ENCODE data around the gene ZMYM3.
A peak's percentile ranks its signal among the peaks of the same experiment; 100 is the strongest.

ZMYM3 gene

DNA sequence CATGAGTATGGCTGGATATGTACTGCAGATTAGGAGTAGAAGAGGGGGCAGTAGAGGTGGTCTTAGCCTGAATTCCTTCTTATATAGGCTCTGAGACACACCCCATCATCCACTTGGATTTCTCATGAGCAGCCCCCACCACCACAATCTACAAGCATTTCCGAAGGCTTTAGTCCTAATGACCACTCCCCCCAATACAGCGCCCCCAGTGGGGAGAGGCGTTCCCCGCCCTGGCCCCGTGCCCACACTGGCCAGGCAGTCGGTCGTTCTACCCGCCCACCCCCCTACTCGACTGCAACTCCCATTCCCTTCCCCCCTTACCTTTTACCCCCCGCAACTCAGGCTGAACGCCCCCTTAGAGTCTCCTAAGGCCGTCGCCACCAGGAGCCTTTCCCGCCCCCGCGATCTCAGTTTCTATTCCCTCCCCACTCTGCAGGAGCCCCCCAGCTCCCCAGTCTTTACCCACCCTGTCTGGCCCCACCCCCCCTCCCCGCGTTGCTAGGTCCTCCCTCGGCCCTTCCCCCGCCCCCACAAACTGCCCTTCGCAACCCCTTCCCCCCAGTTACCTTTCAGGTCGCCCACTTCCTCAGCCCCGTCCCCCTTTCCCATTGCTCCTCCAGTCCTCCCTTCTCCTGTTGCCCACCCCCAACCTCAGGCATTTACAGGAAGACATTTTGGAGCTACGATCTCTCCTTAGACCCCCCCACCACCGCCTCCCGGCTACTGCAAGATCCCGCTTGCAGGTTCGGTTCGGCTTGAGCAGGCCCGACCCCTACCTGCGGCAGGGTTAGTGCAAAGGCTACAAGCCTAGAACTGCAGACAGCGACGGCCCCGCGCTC lies 468 bp downstream of the ZMYM3 start:
- DNase-seq (ENCODE audit: low read depth in 2 of 3, low spot score in 1 of 3), result peak in 2 of 3 donors; percentile 14 to 17

DNA sequence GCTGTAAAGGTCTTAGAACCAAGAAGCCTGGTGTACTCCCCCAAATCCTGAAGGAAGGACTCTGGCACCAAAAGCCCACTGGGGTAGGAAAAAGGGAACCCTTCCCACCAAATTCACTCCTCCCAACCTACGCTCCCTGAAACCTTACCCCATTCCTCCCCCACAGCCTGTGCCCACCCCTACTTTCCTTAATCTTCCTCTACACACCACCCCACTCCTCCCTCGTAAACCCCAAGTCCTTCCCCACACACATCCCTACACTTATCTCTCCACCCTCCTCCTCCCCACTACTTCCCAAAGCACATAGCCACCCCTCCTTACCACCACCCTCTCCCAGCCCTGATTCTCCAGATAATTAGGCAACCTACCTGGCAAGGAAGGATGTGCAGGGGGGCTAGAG lies 1.7 kb downstream of the ZMYM3 start:
- DNase-seq (ENCODE audit: low read depth in 2 of 3, low spot score in 1 of 3), result no peak

DNA sequence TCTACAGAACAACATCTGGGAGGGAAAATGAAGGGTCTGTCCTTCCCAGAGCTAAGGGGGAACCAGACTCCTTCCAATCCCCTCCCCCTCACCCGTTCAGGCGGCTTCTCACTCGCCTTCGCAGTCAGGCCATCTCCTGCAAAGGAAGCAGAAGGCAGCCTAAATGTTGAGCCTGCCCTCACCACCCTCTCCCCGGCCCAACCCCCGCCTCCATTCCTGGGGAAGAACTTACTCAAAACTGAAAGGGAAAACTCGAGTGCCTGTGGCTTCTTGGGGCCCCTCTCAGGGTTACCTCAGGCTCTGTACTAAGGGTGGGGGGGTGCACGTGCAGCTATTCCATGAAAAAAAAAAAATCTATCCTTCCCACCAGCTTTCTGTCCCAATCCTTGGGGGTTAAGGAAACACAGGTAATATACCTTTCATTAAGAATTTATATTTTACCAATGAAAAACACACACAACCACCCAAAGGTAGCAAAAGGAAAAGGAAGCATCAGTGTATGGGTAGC lies 2.4 kb downstream of the ZMYM3 start:
- DNase-seq (ENCODE audit: low read depth in 2 of 3, low spot score in 1 of 3), result peak in 2 of 3 donors; percentile 22 to 36

DNA sequence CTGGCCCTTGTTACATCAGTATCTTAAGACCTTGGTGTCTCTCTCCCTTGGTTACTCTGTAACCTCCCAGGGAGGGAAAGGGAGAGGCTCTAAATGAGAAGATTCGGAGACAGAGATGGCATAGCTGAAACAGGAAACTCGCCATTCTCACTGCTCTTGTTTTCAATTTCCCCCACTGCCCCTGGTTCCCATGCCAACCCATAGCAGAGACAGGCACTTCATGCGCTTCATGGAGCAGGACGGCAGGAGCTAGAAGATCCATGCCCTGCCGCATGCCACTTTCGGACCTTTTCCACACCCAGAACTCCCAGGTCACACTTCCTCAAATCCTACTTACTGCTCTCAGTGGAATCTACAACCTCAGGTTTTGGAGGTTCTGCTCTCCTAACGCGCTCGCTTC lies 3.1 kb downstream of the ZMYM3 start:
- DNase-seq (ENCODE audit: low read depth in 2 of 3, low spot score in 1 of 3), result no peak

DNA sequence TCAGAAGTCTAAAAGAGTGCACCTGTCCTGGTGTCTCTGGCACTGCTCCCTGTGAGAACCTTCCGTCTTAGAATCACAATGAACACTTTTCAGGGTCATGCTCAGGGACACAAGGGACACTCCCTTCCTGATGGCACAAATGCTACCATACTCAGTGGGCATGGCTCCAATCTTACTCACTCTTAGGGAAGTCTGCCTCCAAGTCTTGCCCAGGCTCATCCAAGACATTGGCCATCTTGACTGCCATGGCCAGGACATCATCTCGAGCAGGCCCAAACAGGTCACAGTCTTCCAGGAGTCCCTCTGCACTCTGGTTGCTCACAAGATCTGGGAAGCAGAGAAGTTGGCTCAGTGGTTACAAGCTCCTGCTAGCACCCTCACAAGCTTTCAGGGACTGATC lies 8.8 kb downstream of the ZMYM3 start:
- no peak for DNase-seq (ENCODE audit: low read depth in 2 of 3, low spot score in 1 of 3)

DNA sequence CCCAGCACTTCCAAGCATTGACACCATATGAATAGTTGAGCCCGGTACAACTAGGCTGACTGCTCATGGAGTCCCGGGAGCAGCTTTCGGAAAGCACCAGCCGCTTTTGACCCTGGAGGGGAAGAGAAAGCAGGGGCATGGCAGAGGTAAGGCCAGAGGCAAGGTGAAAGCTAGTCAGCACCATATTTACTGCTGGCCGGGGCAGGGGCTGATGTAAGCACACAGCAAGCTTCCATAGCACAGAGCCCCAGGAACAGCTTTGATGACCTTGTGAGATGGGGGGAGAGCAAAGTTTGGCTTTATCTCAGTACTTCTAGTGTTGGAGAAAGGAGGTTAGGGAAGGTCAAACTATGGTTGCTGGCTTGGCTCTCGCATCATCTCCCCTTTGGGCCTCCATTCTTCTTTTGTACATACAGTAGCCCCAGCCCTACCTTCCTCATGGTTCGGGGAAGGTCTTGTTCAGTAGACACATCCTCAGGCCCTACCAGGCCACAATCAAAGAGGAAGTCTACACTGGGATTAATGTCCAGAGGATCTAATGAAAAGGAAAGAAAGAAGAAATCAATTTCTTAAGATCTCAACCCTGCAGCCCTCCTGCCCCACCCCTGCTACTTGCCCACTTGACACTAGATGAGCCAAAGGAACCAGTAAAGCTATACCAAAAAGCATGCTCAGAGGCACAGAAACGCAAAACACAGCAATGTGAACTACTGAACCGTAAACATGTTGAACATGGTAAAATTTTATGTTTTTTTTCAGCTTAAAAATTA lies 9.4 kb downstream of the ZMYM3 start:
- DNase-seq (ENCODE audit: low read depth in 2 of 3, low spot score in 1 of 3), result no peak

DNA sequence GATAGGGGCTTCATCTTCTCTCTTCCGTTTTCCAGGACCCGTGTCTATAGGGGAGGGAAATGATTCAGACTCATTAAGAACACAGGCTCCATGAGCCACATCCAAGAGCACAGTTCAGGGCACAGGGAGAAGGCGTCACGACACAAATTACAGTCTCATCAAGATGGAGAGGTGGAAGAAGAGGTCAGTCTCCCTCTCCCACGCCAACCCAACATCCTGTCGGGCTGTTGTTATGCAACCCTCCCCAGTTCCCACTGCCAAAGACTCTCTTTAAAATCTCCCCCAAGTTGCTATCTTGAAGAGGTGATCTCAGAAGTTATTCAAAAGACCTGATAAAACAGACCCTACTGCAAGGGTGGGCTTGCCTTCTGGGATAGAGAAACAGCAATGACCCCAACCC lies 12.6 kb downstream of the ZMYM3 start:
- DNase-seq (ENCODE audit: low read depth in 2 of 3, low spot score in 1 of 3), result no peak

DNA sequence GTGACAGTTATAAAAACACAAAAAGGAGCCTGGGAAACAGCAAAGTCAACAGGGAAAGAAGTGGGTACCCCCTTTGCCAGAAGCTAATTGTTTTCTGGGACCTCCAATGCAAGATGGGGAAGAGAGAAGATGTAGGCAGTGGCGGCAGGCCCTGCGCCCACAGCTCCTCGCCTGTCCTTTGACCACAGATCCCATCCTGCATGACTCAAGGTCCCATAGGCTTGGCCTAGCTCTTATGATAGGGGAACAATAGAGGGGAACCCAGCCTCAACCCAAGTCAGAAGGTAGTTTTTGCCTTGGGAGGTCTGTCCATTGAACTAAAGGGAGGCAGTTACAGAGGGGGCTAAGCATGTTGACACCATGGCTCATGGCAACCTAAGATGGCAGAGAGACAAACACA lies 14.2 kb downstream of the ZMYM3 start:
- DNase-seq (ENCODE audit: low read depth in 2 of 3, low spot score in 1 of 3), result no peak

DNA sequence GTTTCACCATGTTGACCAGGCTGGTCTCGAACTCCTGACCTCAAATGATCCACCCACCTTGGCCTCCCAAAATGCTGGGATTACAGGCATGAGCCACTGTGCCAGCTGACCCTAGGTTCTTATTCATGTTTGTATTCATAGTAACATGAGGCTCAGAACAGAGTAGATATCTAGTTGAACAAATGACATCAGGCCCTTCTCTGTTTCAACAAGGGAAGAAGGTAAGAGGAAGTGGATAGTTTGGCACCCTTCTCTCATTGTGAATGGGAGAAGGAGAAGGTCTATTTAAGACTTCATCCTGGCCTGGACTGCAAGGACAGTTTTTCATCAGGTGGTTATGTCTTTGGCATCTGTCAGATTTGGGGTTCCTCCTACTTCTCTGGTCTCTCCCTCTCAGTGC lies 17.1 kb downstream of the ZMYM3 start:
- DNase-seq (ENCODE audit: low read depth in 2 of 3, low spot score in 1 of 3), result no peak

DNA sequence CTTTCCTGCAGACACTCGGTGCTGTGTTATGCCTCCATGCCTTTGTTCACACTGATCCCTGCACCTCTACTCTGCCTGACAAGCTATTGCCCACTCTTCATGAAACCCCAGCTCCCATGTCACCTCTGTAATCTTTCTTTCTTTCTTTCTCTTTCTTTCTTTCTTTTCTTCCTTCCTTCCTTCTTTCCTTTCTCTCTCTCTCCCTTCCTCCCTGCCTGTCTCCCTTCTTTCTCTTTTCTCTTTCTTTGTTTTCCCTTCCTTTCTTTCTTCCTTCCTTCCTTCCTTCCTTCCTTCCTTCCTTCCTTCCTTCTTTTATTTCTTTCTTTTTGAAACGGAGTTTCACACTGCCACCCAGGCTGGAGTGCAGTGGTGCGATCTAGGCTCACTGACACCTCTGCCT lies 18.5 kb downstream of the ZMYM3 start:
- no peak for DNase-seq (ENCODE audit: low read depth in 2 of 3, low spot score in 1 of 3)

DNA sequence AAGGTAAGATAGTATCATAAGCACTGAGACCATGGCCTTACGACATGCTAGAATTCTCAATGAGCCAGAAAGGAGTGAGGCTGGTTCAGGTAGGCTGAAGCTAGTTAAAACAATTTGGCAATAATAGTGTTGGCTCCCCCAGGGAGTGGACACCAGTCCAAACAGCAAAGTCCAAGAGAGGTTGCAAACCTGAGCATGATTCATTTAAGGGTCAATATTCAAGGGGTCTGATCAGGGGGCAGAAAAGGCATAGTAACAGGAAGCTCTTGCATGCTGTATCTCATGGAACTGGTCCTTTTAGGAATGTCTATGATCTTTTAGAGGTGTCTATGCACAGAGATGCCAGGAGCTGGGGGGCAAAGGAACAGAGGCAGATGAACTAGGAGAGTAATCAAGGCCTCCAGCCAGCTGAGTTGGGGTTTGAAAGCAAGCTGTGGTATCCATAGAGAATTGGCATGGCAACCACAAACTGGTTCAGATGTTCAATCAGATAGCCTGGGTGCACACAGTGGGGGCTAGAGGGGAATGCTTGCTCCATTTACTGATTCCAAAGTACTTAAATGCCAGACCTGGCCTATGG lies 25.8 kb downstream of the ZMYM3 start:
- no peak for DNase-seq (ENCODE audit: low read depth in 2 of 3, low spot score in 1 of 3)

DNA sequence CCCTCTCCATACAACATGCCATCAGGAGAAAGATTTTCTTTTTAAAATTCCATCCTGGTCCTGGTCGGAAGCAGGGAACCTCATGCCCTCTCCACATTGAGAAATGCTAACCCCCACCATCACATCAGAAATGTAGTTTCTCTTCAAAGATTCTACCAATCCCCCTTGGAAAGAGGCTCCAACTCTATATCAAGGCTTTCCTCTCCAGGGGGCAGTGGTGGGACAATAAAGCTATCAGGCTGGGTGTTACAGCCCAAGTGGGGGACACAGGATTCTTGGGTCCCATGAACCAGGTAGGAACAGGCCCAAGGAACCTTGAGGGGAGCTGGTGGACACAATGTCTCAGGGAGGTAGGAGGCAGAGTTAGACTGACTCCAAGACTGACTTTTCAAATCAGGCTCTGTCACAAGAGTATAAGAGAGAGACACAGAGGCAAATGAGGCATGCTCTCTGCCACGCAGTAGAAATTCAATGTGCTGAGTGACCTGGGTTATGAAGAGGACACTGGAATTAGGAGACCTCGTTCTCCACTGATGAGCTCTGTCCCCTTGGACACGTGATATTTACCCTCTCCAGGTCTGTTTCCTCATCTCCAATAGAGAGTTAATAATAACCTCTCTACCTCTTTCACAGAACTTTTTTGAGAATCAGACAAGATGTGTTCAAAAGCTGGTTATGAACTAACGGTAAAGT lies 26.4 kb downstream of the ZMYM3 start:
- no peak for DNase-seq (ENCODE audit: low read depth in 2 of 3, low spot score in 1 of 3)

DNA sequence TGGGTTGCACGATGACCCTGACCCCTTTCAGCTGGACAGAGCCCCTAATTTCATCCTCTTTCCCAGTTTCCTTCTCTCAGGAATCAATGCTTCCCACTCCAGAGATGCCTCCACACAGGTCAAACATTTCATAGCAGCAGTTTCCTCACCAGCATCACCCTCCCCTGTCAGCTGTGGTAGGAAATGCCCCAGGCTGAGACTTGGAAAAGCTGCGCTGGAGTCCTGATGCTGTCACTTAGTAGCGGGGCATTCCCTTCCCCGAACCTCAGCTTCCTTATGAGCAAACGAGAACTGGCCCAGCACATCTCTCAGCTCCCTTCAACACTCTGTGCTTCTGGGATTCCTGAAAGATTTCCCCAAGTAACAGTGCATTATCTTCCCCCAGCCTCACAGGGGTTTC lies 28.3 kb downstream of the ZMYM3 start:
- no peak for DNase-seq (ENCODE audit: low read depth in 2 of 3, low spot score in 1 of 3)

DNA sequence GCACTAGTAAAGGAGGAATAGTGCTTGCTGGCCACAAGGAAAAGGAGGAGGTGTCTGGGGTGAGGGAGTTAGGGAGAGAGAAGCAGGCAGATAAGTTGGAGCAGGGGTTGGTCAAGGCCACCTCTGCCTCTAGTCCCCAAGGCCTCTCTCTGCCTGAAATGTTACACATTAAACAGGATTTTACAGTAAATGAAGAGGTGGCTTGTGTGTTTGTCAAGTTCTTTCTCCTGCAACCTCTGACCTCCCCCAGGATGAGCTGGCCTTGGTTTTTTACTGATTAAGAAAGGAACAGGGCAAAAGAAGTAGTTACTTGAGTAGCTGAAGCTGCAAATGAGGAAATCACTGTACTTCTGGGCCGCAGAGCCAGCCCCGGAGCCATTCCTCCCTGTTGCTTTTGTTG lies 28.9 kb downstream of the ZMYM3 start:
- DNase-seq (ENCODE audit: low read depth in 2 of 3, low spot score in 1 of 3), result no peak

DNA sequence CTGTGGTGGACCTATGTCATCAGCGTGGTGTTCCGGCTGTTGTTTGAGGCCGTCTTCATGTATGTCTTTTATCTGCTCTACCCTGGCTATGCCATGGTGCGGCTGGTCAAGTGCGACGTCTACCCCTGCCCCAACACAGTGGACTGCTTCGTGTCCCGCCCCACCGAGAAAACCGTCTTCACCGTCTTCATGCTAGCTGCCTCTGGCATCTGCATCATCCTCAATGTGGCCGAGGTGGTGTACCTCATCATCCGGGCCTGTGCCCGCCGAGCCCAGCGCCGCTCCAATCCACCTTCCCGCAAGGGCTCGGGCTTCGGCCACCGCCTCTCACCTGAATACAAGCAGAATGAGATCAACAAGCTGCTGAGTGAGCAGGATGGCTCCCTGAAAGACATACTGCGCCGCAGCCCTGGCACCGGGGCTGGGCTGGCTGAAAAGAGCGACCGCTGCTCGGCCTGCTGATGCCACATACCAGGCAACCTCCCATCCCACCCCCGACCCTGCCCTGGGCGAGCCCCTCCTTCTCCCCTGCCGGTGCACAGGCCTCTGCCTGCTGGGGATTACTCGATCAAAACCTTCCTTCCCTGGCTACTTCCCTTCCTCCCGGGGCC lies 29.7 kb downstream of the ZMYM3 start:
- DNase-seq (ENCODE audit: low read depth in 2 of 3, low spot score in 1 of 3), result no peak

DNA sequence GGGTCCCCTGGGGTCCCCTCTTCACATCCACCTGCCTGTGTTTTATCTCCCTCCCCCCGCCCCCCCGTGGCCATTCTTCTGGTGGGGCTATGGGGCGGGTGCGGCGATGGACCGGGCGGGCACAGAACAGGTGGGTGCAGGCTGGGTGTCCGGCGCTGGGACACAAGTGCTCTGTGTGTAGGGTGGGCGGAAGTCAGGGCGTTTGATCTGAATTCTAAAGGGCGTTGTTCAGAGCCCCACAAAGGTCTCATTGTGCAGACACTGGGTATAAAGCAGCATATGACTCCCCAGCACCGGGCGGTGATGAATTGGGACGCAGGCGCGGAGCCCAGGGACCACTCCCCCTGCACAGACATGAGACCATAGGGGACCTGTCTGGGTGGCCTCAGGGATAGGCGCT lies 31.0 kb downstream of the ZMYM3 start, which contains the start of gene GJB1:
Gene GJB1, plus strand, starts transcription at position 296 of the 400 bp plus-strand sequence. CDS start 484 bp downstream, outside the sequence.
- DNase-seq (ENCODE audit: low read depth in 2 of 3, low spot score in 1 of 3), result no peak

DNA sequence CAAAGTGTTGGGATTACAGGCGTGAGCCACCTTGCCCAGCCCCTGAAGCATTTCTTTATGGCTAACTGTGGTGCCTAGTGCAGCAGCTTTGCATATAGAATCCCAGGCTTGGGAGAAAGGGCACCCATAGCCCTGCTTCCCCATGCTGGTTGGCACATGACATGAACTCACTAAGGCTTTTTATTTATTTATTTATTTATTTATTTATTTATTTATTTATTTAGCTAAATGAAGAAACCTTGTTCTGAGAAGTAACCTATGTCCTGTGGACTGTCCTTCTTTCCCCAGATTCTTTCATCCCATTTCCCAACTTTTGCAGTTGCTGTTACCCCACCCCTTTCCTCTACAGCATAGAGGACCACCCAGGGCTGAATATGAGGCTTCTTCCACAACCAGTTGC lies 32.8 kb downstream of the ZMYM3 start:
- no peak for DNase-seq (ENCODE audit: low read depth in 2 of 3, low spot score in 1 of 3)

DNA sequence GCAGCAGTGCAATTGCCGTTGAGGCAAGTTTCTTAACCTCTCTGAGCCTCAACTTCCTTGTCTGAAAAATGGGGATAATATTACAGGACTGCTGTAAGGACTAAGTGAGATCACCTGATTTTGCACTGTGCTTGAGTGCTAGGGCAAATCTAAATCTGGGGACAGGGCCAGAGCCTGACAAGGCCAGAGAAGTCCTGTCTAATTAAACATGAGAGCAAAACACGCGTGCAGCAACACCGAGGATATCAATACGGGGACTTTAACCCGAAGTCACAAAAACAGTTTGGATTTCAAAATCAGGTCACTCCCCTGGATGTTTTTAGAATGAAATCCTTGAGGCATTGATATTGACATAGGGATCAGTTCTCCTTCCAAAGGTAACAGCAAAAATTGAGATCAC lies 36.6 kb downstream of the ZMYM3 start:
- no peak for DNase-seq (ENCODE audit: low read depth in 2 of 3, low spot score in 1 of 3)

DNA sequence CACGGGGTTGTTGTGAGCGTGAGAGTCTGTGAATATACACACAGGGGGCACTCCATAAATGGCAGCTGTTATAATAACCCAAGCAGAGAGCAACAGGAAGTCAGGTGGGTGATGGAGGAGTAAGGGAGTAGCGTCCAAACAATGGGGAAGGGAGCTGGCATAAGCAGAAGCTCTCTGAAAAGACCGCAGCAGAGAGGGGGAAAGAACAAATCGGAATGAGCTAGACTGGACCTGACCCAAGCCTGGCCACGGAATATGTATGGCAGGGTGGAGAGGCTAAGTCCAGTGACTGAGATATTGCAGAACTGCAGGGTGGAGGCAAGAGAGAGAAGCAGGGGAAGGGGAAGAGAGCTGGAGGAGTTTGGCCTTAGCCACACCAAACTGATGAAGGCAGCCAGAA lies 37.5 kb downstream of the ZMYM3 start:
- DNase-seq (ENCODE audit: low read depth in 2 of 3, low spot score in 1 of 3), result no peak

DNA sequence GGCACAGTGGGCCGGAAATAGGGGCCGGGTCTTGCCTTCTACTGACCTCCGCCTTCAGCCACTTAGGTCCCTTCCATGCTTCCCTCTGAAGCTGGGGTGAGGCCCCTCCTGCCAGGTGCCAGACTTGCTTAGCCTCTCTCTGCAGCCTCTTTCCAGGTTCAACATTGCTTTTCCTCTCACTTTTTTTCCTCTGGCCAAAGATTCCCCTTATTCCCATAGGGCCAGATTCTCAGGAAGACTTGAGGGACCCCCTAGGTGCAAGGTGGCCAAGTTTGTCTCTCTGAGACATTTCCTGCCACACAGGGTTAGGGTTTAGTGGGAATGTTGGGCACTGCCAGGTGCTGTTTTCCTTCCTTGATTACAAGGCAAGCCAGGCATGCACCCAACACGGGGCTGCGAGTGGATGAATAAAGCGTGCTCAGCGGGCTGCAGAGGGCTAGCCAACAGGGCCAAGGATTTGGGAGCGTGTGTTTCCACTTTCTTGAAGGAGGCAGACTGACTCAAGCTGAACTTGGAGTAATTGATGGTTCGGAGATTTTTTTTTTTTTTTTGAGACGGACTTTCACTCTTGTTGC lies 38.5 kb downstream of the ZMYM3 start:
- no peak for DNase-seq (ENCODE audit: low read depth in 2 of 3, low spot score in 1 of 3)
